ENCODE measurements around the gene EML6. TPM values are rescaled to one million over a fixed set of nuclear protein-coding genes. Genes with fewer than 3 reads are reported as not detected.
A peak's percentile ranks its signal among the peaks of the same experiment; 100 is the strongest.

EML6 gene
- total RNA-seq = 10 to 100 TPM in 2 of 4 donors, 1 to 10 TPM in 2; 2.7 to 42.5 (median 11.9) TPM

DNA sequence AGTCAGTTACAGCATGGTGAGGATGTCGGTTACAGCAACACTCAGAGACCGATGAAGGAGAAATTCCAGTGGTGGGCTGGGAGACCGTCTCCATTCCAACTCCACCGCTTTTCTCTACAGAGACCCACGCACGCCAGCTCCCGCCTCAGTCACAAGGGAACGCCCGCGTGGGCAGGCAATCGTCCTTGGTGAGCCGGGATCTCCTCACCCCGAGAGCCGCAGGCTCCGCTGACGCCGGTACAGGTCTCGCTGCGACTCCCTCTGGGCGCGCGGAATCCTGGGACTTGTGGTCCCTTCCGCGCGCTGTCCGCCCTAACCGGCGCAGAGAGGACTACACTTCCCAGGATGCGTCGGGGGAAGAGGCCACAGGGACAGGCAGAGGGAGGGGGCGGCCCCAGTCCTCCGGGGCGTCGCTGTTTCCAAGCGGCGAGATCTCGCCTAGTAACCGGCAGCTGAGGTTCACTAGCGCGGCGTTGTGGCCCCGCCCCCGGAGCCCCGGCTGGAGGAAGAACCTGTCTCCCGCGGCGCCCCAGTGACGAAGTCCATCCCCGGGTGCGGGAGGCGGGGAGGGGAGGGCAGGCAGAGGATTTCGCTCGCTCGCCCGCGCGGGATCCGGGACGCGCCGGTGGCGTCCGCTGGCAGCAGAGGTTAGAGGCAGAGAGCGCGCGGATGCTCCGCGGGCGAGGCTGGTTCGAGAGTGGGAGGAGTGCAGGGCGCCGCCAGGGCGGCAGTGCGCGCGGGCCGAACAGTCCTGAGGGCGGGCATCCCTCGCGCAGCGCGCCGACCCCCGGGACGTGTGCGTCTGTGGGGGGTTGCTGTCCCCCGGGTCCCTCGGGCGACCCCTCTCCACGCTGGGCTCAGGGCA is at the start of gene EML6:
Gene EML6 (plus strand): TSS at position 532 of the 865 bp plus-strand sequence. CDS start 1,400 bp downstream, outside the sequence.
- H3K36me3 ChIP-seq = no peaks in the 10 kb centered on the region
- TF ChIP-seq POLR2A (IDR thresholded peaks at IDR 0.05) = peak; percentile 53 to 78
- TF ChIP-seq, protein P1, sequence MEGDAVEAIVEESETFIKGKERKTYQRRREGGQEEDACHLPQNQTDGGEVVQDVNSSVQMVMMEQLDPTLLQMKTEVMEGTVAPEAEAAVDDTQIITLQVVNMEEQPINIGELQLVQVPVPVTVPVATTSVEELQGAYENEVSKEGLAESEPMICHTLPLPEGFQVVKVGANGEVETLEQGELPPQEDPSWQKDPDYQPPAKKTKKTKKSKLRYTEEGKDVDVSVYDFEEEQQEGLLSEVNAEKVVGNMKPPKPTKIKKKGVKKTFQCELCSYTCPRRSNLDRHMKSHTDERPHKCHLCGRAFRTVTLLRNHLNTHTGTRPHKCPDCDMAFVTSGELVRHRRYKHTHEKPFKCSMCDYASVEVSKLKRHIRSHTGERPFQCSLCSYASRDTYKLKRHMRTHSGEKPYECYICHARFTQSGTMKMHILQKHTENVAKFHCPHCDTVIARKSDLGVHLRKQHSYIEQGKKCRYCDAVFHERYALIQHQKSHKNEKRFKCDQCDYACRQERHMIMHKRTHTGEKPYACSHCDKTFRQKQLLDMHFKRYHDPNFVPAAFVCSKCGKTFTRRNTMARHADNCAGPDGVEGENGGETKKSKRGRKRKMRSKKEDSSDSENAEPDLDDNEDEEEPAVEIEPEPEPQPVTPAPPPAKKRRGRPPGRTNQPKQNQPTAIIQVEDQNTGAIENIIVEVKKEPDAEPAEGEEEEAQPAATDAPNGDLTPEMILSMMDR (IDR thresholded peaks at IDR 0.05 in 4 of 5, conservative IDR thresholded peaks at IDR 0.05 in 1 of 5) = peak in 3 of 5 experiments; percentile 6 to 35 (median 28)
- H3K4me3 ChIP-seq = peak within 1 kb of the TSS; percentile 60 to 88 (median 76)
- H3K27ac ChIP-seq = peak within 1 kb of the TSS; percentile 79 to 86 (median 82)
- ATAC-seq = peak; percentile 96 to 98
- H3K27me3 ChIP-seq = no peaks in the 10 kb centered on the region
- peak; percentile 97 to 98 for DNase-seq
- no peaks in the 10 kb centered on the region for H3K9me3 ChIP-seq
- peaks cover 7 to 11% of the 10 kb centered on the region in 2 donors for H3K4me1 ChIP-seq
- intact Hi-C loops (cut with DNase I; ENCODE audit: low total_unique reads) = loop anchor here (5.0 to 10.0 kb wide), 4 partner anchors 114 to 959 kb away; partner anchors contain the start of genes ACYP2 and CHAC2
- in situ Hi-C loops (cut with MboI; ENCODE audit: low sequenced_read_pairs in 4 of 4) = loop anchor here in 3 of 4 donors (25.0 kb wide), 4 partner anchors 289 to 611 kb away; partner anchors contain the start of gene ACYP2 (in 1 of the 3)

DNA sequence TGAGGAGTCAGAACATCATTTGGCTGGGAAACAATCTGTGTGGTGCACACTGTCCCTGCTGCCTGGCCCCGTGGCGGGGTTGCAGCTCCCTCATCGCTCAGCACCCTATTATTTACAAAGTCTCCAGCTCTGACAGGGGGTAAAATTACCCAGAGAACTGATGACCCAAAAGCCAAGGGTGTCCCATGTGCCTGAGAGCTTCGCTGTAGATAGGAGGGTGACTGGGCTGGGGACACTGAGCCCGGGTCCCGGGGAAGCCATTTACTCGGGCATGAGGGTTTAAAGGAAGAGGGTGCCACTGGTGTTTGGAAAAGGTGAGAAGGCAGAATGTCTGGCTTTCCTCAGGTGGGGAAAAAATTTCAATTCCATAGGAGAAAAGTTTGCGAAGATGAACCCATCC is 48.2 kb upstream of the EML6 start:
- TF ChIP-seq, protein P1 (IDR thresholded peaks at IDR 0.05 in 4 of 5, conservative IDR thresholded peaks at IDR 0.05 in 1 of 5) = no peak
- TF ChIP-seq POLR2A (IDR thresholded peaks at IDR 0.05) = no peak
- in situ Hi-C loops (cut with MboI; ENCODE audit: low sequenced_read_pairs in 4 of 4) (no loop called here), intact Hi-C loops (cut with DNase I; ENCODE audit: low total_unique reads) (no loop called here)
- H3K4me1 ChIP-seq = peaks cover 5 to 19% of the 10 kb centered on the region in 2 donors
- ATAC-seq (no peak), DNase-seq (no peak)
- no peak overlapping the region for H3K4me3 ChIP-seq
- no peaks in the 10 kb centered on the region for H3K27me3 ChIP-seq
- H3K36me3 ChIP-seq = peaks cover 0 to 8% of the 10 kb centered on the region in 2 donors
- no peak overlapping the region for H3K27ac ChIP-seq
- no peaks in the 10 kb centered on the region for H3K9me3 ChIP-seq

DNA sequence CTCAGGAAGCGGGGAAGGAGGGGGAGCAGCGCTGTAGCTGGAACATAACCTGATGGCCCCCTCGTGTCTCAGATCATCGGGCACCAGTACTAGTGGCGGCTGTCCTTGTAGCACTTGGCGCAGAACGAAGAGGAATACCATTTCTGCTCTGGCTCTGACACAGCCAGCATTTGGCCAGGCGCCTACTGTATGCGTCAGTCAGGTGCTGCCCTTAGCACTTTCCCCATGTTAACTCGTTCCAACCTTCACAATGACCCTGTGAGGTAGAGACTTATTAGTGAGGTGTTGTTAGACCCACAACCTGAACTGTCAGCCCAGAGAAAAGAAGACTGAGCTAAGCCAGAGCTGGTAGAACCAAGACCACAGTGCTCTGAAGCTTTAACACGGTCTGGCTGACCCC is 47.7 kb upstream of the EML6 start:
- H3K4me1 ChIP-seq = peaks cover 4 to 19% of the 10 kb centered on the region in 2 donors
- H3K27ac ChIP-seq = no peak overlapping the region
- intact Hi-C loops (cut with DNase I; ENCODE audit: low total_unique reads) = no loop called here
- no peaks in the 10 kb centered on the region for H3K27me3 ChIP-seq
- H3K36me3 ChIP-seq = peaks cover 0 to 3% of the 10 kb centered on the region in 2 donors
- H3K9me3 ChIP-seq = no peaks in the 10 kb centered on the region
- DNase-seq (no peak), ATAC-seq (no peak)
- H3K4me3 ChIP-seq = no peak overlapping the region
- in situ Hi-C loops (cut with MboI; ENCODE audit: low sequenced_read_pairs in 4 of 4) = no loop called here
- TF ChIP-seq, protein P1 (IDR thresholded peaks at IDR 0.05 in 4 of 5, conservative IDR thresholded peaks at IDR 0.05 in 1 of 5) = no peak
- TF ChIP-seq POLR2A (IDR thresholded peaks at IDR 0.05) = no peak

DNA sequence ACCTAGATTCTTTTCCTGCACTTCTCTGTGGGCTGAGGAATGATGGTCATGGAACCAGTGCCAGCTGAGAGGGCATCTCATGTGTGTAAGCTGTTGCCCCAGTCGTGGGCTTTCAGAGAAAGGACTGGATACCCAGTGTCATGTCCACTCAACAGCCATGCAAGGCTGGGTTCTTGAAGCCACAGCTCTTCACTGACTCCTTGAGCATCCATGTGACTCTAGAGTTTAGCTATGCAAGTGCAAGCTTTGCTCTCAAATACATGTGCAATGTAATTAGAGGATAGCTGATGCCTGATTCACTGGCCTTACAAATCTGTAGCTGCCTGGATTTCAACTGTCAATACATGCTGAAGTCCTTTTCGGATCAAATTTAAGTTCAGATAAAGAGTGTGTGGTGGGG is 46.8 kb upstream of the EML6 start:
- Histone ChIP-seq H3K9me3 (no peaks in the 10 kb centered on the region), H3K27ac (no peak overlapping the region), H3K4me1 (peaks cover 4 to 19% of the 10 kb centered on the region in 2 donors), H3K36me3 (no peaks in the 10 kb centered on the region), H3K4me3 (no peak overlapping the region), H3K27me3 (no peaks in the 10 kb centered on the region)
- DNase-seq (no peak), ATAC-seq (no peak)
- TF ChIP-seq, protein P1 (IDR thresholded peaks at IDR 0.05 in 4 of 5, conservative IDR thresholded peaks at IDR 0.05 in 1 of 5) = no peak
- TF ChIP-seq POLR2A (IDR thresholded peaks at IDR 0.05) = no peak
- intact Hi-C loops (cut with DNase I; ENCODE audit: low total_unique reads) = no loop called here
- in situ Hi-C loops (cut with MboI; ENCODE audit: low sequenced_read_pairs in 4 of 4) = no loop called here

All from gastrocnemius medialis (tissue), 4 donors.